Erythroblast (primary cell): Measurements from ENCODE around the gene AFAP1L1.

Experiments
- DNase-seq, 2 experiments: peaks; one replicate each; lab custom pipeline; 2025; lab: John Stamatoyannopoulos, UW
- GATA1 ChIP-seq: IDR thresholded peaks from 2 replicates; pipeline ENCODE4 v1.6.1; 2011; ENCODE audit warnings: low read depth, mild to moderate bottlenecking, control low read depth, low read length, moderate library complexity
- POLR2A ChIP-seq: IDR thresholded peaks from 2 replicates; pipeline ENCODE4 v1.6.1; 2011; ENCODE audit warnings: mild to moderate bottlenecking, low read length

The AFAP1L1 gene

DNA sequence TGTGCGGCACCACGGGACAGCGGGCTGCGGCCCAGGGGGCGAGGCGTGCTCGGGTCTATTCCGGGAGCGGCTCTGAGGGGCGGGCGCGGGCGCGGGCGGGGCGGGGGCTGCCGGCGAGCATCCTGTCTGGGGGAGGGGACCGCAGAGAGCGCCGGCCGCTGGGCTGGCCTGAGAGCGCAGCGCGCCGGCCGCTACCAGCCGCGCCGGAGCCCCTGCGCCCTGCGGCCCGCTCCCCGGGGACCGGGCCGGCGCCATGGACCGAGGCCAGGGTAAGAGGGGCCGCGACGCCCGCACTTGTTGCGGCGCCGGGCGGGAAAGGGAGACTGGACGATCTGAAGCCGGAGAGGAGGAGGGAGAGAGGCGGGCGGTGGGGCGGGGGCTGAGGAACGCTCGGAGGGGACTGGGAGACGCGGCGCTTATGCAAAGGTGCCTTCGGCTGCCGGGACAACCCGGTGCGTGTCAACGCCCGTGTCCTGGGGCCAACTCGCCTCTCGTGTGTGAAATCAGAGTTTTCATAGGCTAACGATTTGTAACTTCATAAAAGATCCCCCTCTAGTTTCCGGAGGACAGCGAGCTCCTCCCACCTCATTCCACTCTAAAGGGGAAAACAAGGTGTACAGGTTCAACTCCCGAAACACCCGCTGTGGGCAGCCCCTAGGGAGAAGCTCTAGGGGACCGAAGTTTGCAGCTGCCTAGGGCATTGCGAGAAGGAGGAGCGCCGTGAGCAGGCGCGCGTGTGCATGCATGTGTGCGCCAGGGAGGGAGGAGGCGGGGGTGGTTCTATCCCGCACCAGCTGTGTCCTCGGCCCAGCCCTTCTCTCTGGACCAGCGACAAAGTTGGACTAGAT lies at the start of gene AFAP1L1:
AFAP1L1 (plus strand) TSS at position 144 of the 848 bp plus-strand sequence; CDS start at position 254, 110 bp downstream.
- peak in 1 of 2 experiments; percentile 8 for DNase-seq
- TF ChIP-seq POLR2A, result no peak
- TF ChIP-seq GATA1, result no peak

DNA sequence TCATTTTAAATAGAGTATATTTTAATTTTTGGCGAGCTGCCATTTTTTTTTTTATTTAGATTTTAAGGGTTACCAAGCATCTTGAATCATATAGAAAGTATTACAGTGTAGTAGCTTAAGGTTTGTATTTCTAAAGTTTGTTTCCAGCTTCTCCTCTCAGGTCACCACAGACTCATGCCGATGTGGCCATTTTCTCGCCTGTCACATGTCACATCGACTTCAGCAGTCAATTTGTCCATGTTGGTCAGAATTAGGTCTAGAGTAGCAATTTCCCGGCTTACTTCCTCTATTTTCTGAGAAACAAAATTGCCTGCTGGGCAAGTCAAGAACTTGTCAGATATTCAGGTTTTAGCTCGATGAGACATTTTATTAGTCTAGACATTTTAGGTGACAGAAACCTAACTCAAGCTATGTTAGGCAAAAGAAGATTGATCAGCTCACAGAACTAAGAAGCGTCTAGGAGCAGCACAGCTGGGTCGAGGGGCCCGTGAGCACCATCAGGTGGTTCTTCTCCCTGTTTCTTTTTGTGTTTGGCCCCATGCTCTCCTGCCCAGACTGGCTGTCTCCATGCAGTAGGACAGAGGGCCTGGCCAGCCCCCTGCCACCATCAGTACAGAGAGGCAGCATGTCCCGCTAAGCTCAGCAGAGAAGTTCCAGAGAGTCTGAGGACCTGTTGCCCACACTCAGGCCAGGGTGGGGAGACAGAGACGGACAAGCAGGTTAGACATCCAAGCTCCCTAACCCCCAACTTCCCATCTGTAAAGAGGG lies 48.4 kb upstream of the AFAP1L1 start:
- DNase-seq, result no peak
- TF ChIP-seq GATA1, result no peak
- no peak for TF ChIP-seq POLR2A

DNA sequence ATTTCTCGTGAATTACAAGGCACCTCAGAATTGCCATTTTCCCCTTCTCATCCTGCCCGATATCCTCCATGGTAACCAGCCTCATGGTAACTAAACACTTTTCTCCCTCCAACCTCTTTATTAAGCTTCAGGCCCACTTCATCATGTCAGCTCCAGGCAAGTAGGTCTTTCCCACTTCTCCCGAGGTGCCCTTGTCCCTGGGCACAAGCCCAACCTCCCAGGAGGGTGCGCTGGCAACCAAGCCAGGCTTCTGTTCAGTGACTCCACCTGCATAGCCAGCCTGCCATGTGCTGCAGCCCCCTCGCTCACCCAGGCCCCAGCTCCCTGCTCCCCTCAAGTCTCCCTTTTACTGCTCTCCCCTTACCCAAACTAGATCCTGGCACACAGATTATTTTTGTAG lies 47.4 kb upstream of the AFAP1L1 start:
- no peak for TF ChIP-seq POLR2A
- TF ChIP-seq GATA1, result no peak
- no peak for DNase-seq

DNA sequence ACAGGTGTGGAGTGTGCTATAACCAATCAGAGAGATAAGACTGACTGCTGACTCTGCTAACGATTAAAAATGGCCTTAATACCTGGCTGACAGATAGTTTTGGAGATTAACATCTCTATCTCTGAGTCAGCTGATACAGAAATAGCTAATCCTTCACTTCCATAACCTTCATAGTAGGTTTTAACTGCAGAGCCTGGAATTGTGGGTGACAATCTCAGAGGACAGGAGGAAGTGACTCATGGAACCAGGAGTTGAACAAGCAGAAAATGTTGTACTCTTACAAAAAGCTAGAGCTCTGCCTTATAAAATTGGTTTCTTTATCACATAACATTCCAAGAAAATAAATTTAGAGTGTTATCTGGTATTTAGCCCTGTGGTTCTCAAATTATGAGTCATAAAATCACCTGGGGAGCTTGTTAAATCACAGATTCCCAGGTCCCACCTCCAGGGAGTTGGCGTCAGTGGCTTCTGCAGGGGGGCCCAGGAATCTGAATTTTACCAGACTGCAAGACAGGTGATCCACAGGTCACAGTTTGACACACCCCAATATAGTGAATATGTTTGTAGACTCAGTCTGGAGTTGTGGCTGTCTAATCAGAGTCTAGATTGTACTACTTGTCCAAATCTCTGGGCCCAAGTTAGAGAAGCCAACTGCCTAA lies 44.4 kb upstream of the AFAP1L1 start:
- DNase-seq, result no peak
- TF ChIP-seq GATA1 (no peak), POLR2A (no peak)

DNA sequence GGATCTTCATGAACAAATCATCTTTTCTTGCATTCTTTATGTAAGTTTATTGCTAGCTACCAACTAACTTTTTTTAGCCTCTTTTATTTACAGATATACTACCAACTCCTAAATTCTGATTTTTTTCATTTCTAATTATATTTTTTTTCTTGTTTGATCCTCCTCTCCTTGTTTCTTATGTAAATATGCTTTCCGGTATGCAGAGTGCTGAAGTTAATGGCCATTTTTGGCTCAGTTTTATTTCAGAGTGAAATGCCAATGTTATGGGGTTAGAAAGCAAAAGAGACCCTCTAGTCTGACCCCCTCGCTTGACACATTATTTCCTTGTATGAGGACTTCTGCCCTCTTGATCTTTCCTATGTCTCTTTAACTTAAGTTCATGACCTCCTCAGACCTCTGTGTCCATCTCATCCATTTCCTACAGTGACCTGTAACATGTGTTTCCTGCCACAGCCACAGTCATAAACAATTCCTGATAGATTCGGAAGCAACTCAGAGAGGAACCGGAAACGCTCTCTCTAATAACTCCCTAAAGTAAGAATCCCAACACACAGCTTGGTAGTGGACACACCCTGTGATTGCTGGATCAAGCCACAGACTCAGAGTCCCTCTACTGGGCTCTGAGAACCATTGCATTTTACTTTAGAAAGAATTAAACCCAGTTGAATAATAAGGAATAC lies 42.9 kb upstream of the AFAP1L1 start:
- no peak for TF ChIP-seq GATA1
- no peak for TF ChIP-seq POLR2A
- DNase-seq, result peak; percentile 29 to 42

DNA sequence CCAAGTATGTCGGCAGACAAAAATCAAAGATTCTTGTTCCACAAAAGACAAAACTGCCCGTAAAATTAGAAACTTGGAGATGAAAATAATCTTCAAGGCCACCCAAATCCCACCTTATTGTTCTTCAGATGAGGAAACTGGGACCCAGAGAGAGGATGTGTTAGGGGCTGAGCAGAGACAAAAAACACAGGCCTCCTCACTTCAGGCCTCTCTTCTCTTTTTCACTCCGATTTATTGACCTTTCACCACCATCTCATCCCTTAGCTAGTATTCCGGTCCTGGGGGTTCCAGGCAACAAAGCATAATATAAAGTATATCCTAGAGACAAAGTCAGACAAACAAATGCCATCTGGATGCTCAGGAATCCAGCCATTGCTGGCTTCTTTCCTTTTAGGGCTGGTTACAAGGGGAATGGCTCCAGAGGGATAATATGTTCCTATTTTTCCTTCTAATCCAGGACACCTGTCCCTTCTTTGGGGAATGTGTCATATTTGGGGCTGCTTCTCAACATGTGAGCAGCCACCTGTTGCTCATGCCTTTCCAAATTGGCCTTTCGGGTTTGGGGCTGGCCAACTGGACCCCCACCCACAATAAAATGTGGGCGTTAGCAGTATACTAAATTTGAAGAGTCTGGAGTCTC lies 42.2 kb upstream of the AFAP1L1 start:
- DNase-seq, result no peak
- no peak for TF ChIP-seq POLR2A
- TF ChIP-seq GATA1, result no peak

DNA sequence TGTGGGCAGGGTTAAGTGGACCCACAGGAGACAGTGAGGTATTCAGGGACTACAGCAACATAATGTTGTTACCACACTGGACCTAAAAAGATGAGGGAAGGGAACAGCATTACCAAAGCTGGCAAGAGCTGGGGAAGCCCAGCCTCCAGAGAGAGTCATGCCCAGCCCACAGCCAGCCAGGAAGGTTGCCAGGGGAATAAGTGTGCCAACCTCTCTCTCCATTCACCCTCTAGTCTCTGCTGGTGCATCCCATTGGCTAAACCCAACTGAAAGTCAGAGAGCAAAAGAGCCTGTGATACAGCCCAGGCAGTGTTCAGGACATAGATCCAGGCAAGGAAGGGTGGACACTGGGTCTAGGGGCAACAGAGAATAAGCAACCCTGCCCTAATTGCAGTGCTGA lies 35.8 kb upstream of the AFAP1L1 start:
- no peak for DNase-seq
- TF ChIP-seq POLR2A (no peak), GATA1 (no peak)

DNA sequence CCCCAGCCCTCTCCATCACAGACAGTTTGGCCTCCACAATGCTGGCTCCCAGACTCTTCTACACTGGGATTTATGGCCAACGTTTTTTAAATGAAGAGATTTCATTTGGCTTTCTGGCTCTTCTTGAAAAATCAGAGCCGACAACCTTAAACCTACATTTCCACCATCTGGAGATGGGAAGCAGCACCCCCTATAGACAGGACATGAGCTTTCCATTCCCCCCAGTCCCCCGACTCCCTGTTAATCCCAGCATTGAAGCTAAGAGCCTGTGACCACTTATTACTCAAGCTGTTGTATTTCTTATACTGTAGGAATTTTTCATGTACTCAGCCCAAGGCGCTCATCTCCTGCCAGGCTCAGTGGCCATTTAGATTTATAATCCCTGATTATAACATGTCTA lies 34.0 kb upstream of the AFAP1L1 start:
- TF ChIP-seq POLR2A (no peak), GATA1 (no peak)
- DNase-seq, result no peak

DNA sequence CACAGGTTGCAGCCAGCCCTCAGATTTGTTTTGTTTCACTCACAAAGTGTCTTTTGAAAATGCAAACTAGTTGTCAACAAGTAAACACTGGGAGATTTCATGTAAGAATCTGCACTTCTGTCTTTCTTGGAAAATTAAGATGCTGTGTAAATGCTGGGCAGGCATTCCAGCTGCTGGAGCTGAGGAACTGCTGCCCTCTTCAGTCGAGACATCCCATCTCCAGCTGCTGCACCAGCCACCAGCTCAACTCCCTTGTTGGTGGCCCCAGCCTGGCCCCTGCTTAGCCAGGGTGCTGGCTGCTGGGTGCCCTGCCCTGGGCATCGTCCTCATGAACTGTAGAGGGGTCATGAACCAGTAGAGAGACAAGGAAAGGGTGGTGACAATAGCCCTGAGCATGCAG lies 33.1 kb upstream of the AFAP1L1 start:
- no peak for DNase-seq
- TF ChIP-seq POLR2A, result no peak
- TF ChIP-seq GATA1, result no peak

DNA sequence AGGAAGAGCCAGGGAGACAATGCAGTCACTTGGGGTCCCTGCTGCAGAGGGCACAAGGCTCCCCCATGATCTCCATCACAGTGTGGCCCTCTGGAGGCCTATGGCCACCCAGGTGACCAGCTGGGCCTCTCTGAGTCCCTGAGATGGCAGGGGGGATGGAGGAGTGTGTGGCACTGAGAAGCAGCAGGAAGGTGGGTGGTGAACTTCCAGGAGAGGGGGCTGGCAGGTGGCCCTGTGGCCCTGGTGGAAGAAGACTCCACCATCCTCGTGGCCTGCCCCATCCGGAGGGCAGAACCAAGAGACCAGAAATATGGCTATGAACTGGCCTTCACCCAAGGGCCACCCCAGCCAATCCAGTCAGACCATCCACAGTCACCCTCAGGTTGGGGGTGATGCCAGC lies 31.7 kb upstream of the AFAP1L1 start:
- no peak for DNase-seq
- TF ChIP-seq GATA1, result no peak
- no peak for TF ChIP-seq POLR2A

DNA sequence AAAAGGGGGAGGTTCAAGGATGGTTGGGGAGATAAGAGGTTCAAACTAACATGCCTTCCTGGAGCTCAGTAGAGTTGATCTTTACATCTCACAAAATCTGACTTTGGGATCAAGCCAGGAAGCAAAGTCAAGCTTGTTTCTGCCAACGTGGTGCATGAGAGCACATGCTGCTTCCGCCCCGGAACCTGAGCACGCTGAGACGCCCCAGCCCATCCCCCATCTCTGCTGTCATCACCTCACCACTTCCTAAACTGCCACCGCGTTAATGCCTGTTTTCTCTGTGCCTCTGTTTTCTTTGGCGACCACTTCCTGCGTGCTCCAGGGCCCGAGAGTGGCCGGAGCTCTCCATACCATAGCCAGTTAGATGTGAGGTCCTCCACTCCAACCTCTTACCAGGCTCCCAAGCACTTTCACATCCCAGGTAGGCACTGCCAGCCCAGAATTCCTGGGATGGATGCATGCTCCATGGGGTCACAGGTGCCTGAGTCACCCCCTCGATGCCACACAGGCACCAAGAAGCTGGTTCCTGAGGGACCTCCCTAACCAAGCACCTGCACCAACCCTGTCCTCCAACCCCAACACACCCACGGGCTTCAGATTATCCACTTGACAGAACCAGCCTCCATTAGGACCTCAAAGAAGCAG lies 31.2 kb upstream of the AFAP1L1 start:
- TF ChIP-seq GATA1 (no peak), POLR2A (no peak)
- DNase-seq, result no peak

DNA sequence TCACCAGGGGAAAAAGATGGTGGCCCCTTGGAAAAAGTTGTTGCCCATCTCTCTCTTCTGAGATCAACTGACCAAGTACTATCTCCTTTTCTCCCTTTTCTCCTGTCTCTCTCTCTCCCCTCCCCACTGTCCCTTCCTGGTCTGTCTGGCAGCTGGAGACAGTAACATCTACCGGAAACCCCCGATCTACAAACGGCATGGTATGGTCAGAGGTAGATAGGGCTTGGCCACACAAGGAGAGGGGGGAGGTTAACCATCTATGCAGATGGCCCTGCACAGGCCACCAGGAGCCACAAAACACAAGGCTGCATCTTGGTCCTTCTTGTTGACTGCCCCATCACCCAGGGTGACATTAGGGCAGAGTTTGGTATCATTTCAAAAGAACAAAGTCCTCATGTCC lies 29.3 kb upstream of the AFAP1L1 start:
- DNase-seq, result no peak
- TF ChIP-seq POLR2A (no peak), GATA1 (no peak)
